ENCODE data around the gene CA14.

DNA sequence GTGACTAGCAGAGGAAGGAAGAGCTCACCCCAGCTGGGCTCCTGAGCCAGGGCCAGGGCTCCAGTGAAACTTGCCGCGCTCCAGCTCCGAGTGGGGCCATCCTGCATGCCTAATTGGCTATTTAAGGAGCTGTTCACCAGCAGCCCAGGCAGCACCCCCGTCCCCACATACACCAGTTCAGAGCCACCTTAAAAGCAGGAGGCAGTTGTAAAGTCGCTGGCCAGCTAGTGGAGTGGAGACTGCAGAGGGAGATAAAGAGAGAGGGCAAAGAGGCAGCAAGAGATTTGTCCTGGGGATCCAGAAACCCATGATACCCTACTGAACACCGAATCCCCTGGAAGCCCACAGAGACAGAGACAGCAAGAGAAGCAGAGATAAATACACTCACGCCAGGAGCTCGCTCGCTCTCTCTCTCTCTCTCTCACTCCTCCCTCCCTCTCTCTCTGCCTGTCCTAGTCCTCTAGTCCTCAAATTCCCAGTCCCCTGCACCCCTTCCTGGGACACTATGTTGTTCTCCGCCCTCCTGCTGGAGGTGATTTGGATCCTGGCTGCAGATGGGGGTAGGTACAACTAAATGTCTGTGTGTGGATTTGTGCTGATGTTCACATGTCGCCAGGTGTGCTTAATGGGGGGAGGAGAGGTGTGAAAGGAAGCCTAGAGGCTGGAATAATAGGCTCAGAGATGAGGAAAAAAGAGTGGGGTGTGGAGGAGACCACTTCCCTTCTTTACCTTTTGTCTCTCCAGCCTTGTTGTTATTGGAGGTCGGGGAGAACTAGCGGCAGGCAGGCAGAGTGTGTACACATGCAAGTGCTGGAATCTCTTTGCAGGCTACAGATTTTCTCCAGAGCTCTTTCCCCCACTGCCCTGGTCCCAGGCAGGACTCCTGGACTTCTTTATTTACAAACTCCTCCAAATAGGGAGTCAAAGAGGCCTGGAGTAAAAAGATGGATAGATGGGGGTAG lies at the start of gene CA14:
- TF ChIP-seq CTCF (IDR thresholded peaks at IDR 0.05; ENCODE audit: low read length) (no peak), EZH2 (IDR thresholded peaks at IDR 0.05; ENCODE audit: borderline replicate concordance, low read length) (no peak)
